Astrocyte of the spinal cord (primary cell): ENCODE results near the gene AFG3L2.

Experiments
- DNase-seq: peaks from one replicate; pipeline ENCODE4 v3.0.0; 2011; ENCODE audit warnings: low read depth, low spot score
- H3K4me3 ChIP-seq: 2 replicates; pipeline ENCODE4 v1.5.1; 2011; ENCODE audit warnings: low read depth, mild to moderate bottlenecking, low read length, moderate library complexity
- CTCF ChIP-seq: IDR thresholded peaks from 2 replicates; pipeline ENCODE4 v1.5.1; 2012; ENCODE audit warnings: low read depth, mild to moderate bottlenecking, low read length, inconsistent platforms
- in situ Hi-C: cut with HindIII; loops from 2 replicates; pipeline ENCODE4 v1.10.0; 2017; ENCODE audit warnings: low sequenced_read_pairs

The AFG3L2 gene

GRCh38 chr18:12287684-12288402 is 89.2 kb downstream of the AFG3L2 start:
- peak; percentile 90 for DNase-seq
- peak overlapping the region; percentile 49 for H3K4me3 ChIP-seq
- in situ Hi-C loops = no loop called here
- TF ChIP-seq CTCF = peak; percentile 16

GRCh38 chr18:12287131-12287681 is 89.8 kb downstream of the AFG3L2 start:
- no peak for DNase-seq
- in situ Hi-C loops = no loop called here
- TF ChIP-seq CTCF = no peak
- peak overlapping the region; percentile 49 for H3K4me3 ChIP-seq

- H3K4me3 ChIP-seq = no peak overlapping the region
- in situ Hi-C loops = no loop called here
- DNase-seq = no peak
- no peak for TF ChIP-seq CTCF
These were observed 93.4 kb downstream of the AFG3L2 start for GRCh38 chr18:12283666-12284065.

GRCh38 chr18:12283256-12283655 is 93.8 kb downstream of the AFG3L2 start:
- H3K4me3 ChIP-seq = no peak overlapping the region
- in situ Hi-C loops = no loop called here
- peak; percentile 43 for TF ChIP-seq CTCF
- DNase-seq = peak; percentile 38

GRCh38 chr18:12282442-12283039 is 94.5 kb downstream of the AFG3L2 start:
- TF ChIP-seq CTCF = no peak
- no peak overlapping the region for H3K4me3 ChIP-seq
- DNase-seq = peak; percentile 82
- in situ Hi-C loops = no loop called here

GRCh38 chr18:12281861-12282260 is 95.2 kb downstream of the AFG3L2 start:
- no peak overlapping the region for H3K4me3 ChIP-seq
- in situ Hi-C loops = no loop called here
- no peak for DNase-seq
- TF ChIP-seq CTCF = no peak
